HG03378 (cell line): Measurements from ENCODE around the gene SNX1.
"Not testable (repeated sequence)": the region's sequence is repeated elsewhere in the genome, so short reads cannot be mapped to it uniquely, and the experiment has no call there.

Experiments
- ATAC-seq: cut with Tn5 transposase; IDR thresholded peaks from one replicate; pipeline ENCODE4 v1.9.1; 2021; ENCODE audit warnings: mild to moderate bottlenecking, moderate library complexity; ENCODE audit not compliant: unreplicated experiment

SNX1 gene

DNA sequence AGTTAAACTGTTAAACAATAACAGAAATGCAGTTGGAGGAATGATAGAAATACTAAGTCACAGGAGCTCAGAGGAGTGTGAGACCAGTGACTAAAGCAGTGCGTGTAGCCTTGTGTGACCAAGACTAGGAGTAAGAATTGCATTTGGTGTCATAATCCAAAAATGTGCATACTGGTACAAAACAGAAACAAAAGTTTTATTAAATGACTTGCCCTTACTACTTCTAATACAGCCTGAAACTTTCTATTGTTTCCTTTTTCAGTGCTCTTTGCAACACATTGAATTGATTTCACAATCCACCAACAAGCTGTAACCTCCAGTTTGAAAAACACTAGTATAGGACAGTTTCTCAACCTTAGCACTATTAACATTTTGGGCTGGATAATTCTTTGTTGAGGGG, 17.1 kb downstream of the SNX1 start:
- no peak for ATAC-seq

GRCh38 chr15:64117759-64118487, 22.1 kb downstream of the SNX1 start:
- no peak for ATAC-seq

DNA sequence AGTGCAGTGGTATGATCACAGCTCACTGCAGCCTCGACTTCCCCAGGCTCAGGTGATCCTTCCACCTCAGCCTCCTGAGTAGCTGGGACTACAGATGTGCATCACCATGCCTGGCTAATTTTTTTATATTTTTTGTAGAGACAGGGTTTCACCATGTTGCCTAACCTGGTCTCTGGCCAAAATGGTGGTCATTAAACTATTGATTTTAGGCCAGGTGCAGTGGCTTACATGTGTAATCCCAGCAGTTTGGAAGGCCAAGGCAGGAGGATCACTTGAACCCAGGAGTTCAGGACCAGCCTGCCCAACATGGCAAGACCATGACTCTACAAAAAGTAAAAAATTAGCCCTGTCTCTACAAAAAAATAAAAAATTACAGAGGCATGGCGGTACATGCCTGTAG, 24.5 kb downstream of the SNX1 start:
- ATAC-seq, result not testable (repeated sequence)

DNA sequence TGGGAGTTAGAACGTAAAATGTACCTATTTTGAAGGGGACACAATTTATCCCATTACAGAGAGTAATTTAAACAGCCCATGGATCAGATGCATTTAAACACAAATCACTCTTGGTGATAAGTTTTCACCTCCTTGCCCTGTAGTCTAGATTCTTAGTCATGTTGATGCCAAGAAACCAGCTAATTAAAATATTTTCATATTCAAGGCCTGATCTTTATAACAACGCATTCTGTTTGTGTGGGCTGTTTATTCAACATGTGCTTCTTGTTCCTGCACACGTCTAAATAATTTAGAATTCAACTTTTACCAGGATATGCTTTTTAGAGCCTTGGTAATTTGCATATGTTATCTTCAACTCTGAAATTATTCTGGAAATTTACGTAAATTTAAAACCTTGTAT, 25.8 kb downstream of the SNX1 start:
- ATAC-seq, result no peak

DNA sequence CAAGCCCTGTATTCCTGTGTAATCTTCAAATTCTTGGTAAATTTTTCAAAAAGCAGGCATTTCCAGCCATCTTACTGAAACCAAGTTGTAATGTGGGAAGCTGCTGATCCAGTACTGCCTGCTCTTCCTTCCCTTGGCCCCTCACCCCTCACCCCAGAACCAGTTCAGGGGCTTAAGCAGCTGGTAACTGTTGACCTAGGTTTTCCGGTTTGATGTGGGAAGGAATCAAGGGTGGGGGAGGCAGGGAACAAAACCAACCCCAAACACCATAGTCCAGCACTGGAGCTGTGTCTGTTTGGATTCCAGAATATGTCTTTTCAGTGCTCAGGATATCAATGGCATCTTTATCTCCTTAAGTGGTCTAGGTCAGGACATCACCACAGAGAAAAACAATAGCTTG, 26.7 kb downstream of the SNX1 start:
- ATAC-seq, result no peak

- ATAC-seq, result no peak
These were observed 27.2 kb downstream of the SNX1 start for GRCh38 chr15:64122936-64123351.

GRCh38 chr15:64125978-64126377, 30.2 kb downstream of the SNX1 start:
- no peak for ATAC-seq

GRCh38 chr15:64127521-64128270, 31.9 kb downstream of the SNX1 start:
- ATAC-seq, result no peak

- no peak for ATAC-seq
These were observed 34.4 kb downstream of the SNX1 start for GRCh38 chr15:64130159-64130558.

GRCh38 chr15:64131547-64131946, 35.8 kb downstream of the SNX1 start:
- ATAC-seq, result no peak

GRCh38 chr15:64132217-64132616, 36.4 kb downstream of the SNX1 start:
- ATAC-seq, result no peak

GRCh38 chr15:64133623-64134344, 38.0 kb downstream of the SNX1 start:
- no peak for ATAC-seq

- ATAC-seq, result no peak
These were observed 38.6 kb downstream of the SNX1 start for GRCh38 chr15:64134345-64134829.

GRCh38 chr15:64136347-64136746, 40.6 kb downstream of the SNX1 start:
- no peak for ATAC-seq

- ATAC-seq, result no peak
These were observed 41.5 kb downstream of the SNX1 start for GRCh38 chr15:64137226-64137833.

DNA sequence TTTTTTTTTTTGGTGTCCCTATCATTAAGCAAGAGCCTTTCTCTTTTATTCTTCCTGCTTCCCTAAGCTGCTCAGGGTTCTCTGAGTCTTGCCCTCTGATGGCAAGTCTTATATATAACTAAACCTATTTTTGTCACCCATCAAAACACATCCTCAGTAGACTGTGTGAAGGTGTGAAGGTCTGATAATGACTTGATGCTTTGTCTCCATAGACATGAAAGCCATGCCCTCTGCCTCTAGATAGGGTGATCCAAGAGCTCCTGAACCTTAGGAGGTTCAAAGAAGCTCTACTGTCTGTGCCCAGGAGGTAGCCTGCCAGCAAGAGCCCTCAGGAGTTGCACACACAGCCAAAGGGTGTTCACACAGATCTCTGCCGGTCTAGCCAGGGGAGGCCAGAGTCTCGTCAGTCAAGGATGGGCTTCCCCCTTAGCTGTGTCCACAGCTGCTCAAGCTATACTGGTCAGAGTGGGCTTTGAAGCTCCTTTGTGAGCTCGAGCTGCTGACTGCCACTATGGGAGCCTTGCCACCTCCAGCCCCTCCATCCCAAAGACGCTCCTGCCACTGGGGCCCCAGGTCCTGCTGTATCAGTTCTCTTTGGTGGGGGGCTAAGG, 42.7 kb downstream of the SNX1 start:
- no peak for ATAC-seq

GRCh38 chr15:64141798-64142512, 46.2 kb downstream of the SNX1 start:
- ATAC-seq, result no peak

DNA sequence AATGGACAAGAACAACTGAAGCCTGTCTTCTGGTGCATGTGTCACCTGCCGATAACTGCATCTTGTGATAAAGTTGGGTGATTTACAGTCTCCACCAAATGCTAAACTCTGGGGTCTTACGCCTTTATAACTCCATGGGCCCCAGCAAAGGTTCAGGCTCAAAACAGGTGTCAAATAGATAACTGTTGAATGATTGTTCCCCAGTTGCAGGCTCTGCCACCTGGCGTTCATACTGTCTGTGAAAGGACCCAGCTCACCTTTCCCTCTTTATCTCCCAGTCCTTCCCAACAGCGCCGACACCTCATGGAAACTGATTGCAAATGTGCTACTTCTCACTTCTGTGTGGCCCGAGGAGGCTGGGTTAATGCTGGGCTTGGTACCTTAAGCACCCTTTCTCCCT, 47.5 kb downstream of the SNX1 start:
- ATAC-seq, result no peak

DNA sequence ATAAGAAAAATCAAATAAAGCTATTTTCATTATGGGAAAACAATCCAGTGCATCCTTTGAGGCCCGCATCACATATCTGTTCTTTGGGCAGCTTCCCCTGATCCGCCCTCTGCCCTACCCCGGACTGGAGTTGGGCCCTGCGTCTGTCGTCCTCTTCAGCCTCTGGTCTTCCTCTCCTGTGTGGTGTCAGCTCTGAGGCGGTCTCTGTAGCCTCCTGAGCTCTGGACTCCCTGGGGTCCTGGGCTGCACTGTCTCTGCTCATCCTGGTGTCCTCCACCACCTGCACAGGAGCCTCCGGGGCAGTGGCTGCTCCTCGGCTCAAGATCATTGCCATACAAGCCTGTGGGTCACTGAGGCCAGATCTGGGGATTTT, 48.4 kb downstream of the SNX1 start:
- ATAC-seq, result no peak

DNA sequence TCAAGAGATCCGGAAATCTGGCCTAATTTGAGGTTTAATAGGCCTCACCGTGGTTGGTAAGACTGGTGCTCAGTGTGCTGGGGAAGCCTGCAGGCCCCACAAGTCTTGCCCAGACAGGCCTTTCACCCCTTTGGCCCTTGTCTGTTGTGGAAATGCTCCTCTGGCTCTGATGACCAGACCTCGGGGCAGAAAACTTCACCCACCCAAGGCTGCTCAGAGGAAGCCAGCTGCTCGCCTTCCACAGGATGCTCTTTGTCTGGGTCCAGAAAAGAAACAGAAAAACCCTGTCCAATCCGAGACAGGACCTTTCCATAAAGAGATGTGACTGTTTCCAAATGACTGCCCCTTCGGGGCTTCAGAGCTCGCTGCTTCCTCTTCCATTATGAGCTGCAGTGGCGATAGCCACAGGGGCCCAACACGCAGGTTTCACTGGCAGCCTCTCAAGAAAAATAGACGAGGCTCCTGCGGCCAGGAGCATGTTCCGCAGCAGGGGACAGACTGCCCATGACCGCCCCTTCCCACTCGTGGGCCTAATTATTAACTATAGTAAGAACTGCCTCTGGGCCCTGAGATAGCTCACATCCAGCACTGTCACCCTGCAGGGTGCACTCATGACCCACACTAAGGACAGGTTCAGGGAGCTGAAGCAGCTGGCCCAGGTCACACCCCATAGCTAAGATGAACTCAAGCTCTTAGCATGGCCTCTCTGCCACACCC, 48.9 kb downstream of the SNX1 start:
- peak; percentile 74 for ATAC-seq
